HG03378 (cell line): Measurements from ENCODE around the gene TNK2.
"Not testable (repeated sequence)": the region's sequence is repeated elsewhere in the genome, so short reads cannot be mapped to it uniquely, and the experiment has no call there.

ENCODE experiments used
- ATAC-seq: cut with Tn5 transposase; IDR thresholded peaks from one replicate; pipeline ENCODE4 v1.9.1; 2021; ENCODE audit warnings: mild to moderate bottlenecking, moderate library complexity; ENCODE audit not compliant: unreplicated experiment

The TNK2 gene

DNA sequence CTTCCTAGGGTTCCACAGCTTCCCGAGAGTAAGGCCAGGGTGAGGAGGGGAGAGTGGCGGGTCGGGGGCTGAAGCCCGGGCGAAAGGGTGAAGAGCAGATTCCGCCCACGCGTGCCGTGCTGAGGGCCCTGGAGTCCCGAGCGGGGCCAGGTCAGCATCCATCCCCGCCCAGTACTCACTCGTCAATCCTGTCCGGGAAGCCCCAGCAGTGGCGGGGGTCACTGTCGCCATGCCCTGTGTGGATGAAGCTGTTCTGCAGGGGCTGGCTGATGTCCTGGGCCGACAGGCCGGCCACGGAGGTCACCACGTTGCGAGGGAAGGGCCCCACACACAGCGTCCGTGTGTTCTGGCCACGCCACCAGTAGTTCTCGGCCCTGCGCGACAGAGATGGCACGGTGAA is 36.3 kb downstream of the TNK2 start:
- ATAC-seq: no peak

DNA sequence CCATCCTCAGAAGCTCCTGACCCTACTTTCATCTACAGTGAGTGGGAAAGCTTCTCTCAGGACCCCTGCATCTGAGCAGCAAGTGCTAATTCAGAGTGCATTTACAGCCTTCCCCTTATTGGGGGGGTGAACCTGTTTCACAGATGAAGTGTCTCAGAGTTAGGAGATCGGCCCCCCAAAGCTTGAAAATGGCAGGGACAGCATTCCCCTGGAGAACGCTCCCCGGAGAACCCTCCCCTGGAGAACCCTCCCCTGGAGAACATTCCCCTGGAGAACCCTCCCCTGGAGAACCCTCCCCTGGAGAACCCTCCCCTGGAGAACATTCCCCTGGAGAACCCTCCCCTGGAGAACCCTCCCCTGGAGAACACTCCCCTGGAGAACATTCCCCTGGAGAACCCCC is 36.7 kb downstream of the TNK2 start:
- ATAC-seq: not testable (repeated sequence)

GRCh38 chr3:195870937-195871336 is 37.4 kb downstream of the TNK2 start:
- ATAC-seq: no peak

- ATAC-seq: no peak
Measured at GRCh38 chr3:195870442-195870841, 37.9 kb downstream of the TNK2 start.

- ATAC-seq: no peak
Measured at GRCh38 chr3:195869413-195870001, 38.8 kb downstream of the TNK2 start.

GRCh38 chr3:195868866-195869412 is 39.4 kb downstream of the TNK2 start:
- no peak for ATAC-seq

- no peak for ATAC-seq
Measured at GRCh38 chr3:195868336-195868865, 40.0 kb downstream of the TNK2 start.

DNA sequence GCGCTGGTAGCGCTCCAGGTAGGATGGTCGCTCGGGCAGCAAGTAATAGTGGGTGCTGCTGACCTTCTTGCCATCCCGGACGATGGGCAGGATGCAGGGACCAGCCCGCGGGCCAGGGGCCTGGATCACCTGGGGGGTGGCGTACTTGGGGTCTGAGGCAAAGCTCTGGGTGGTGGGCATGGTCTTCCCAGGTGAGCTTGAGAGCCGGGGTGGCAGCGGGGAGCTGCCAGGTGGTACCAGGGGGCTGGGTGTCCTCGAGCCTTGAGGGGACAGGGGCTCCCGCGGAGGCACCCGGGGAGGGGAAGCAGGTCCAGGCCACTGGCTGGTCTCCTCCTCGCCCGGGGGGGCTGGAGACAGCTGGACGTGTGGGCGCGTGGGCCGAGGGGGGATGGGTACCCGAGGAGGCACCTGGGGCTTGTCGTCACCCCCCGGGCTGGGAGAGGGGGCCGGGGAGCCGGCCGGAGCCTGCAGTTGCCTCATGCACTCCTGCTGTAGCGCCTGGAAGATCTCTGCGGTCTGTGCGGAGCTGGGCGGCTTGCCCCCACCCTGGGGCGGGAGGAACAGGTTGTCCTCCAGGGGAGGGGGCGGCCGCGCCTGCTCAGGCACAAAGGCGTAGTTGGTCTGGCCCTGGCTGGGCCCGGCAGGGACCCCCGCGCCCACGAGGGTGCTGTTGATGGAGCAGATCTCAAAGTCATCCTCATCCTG is 40.6 kb downstream of the TNK2 start:
- ATAC-seq: no peak

DNA sequence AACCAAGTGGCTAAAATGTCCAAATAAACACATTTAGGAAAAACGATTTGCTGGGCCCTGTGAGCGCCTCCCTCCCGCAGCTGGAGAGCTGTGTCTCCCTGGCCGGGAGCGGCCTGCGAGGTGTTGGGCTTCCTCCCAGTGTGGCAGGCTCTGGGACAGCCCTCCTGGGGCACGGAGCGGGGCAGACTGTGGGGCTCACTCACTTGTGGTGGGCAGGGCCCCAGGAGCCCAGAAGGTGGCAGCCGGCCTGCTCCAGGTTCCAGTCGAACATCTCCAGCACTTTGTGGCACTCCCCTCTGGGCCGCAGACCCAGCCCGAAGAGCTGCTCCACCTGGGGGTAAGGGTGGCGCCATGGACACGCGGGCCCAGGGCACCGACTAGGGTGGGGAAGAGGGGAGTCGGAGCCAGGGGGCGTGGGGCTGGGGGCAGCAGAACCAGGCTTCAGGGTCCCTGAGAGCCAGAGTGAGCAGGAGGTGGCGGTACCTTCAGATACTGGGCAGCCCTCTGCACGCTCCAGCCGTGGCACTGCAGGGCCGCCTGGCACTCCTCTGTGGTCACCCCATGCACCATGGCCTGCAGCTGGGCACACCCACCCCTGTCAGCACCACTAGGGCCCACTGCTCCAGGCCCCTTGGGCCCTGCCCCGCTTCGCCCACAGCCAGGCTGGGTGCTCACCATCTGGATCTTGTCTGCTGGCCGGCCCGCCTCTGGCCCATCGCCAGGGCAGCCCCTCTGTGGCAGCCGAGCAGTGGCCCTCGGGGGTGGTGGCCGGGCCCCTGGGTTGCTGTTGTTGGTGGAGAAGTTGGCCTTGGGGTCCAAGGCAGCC is 41.5 kb downstream of the TNK2 start:
- no peak for ATAC-seq

- ATAC-seq: no peak
Measured at GRCh38 chr3:195865752-195866151, 42.6 kb downstream of the TNK2 start.

DNA sequence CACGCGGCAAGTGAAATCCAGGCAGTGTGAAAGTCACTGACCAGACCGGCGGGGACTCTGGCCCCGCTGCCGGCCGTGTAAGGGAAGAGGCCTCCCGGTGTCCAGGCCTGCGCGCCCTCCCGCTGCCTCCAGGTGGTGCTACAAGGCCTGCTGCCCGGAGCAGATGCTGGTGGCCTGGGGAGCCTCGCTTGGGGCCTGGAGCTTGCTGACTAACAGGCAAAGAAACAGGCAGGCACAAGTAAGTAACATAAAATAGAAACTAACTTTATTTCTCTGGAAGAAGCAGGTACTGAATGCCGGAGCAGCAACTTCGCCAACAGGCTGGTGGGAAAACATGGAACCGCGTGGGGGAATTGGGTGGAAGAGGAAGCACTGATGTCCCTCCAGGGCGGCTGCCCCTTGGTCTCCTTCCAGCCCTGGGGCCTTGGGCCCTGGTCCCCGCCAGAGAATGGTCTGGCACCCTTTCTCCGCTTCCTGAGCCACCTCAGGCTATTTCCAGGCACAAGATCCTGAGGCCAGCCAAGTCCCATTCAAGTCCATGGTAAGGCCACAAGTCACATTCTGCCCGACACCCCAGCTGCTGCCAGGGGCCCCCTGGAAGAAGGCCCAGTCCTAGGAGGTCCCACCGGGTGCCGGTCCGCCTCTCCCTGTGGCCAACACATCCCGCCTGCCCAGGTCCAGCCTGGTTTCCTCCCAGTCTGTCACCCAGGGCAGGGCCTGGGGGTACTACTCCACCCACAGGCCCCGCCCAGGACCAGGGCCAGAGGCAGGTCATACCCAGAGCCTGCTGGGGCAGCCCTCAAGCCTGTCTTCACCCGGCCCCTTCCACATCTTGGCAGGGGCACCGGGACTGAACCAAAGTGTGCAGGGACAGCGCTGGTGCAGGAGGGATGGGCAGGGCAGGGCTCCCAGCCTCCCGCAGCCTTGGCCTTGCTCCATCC is 45.0 kb downstream of the TNK2 start:
- no peak for ATAC-seq

GRCh38 chr3:195862318-195862717 is 46.0 kb downstream of the TNK2 start:
- ATAC-seq: not testable (repeated sequence)

DNA sequence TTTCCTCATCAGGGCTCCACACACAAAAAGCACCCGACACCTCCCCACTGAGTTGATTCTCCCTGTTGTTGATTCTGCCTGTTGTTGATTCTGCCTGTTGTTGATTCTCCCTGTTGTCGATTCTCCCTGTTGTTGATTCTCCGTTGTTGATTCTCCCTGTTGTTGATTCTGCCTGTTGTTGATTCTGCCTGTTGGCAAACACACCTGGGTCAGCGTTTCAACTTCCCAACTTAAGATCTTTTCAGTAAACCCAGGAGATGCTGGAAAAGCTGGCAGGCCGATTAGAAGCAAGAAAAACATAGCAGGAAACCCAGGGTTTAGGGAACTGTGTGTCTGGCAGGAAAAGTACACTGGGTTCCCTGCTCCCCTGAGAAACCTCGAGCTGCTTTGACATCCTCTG is 47.9 kb downstream of the TNK2 start:
- no peak for ATAC-seq

GRCh38 chr3:195859846-195860411 is 48.4 kb downstream of the TNK2 start:
- ATAC-seq: no peak

GRCh38 chr3:195859061-195859845 is 49.1 kb downstream of the TNK2 start:
- ATAC-seq: no peak

DNA sequence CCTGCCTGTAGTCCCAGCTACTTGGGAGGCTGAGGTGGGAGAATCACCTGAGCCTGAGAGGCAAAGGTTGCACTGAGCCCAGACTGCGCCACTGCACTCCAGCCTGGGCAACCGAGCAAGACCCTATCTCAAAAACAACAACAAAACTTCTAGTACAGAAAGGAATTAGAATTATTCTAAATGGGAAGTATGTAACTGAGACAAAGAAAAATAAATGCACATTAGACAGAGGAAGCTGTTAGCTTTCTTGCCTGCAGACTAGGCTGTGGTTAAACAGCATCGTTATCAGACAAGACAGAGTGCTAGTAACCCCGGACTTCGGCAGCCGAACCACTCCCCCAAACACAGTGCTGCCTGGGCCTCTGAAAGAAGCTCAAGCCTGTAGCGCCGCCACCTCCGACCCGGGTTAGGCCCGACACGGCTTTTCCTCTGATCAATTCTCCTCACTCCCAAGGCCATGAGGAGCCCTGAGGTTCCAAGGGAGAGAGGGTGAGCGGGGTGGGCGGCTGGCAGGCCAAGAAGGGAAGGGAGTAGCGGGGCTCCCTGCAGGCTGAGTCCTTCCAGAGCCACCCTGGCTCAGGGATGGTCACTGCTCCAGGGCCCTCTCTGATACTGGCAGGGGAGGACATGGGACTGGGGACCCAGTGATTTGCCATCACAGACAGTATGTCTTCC is 51.8 kb downstream of the TNK2 start:
- no peak for ATAC-seq

DNA sequence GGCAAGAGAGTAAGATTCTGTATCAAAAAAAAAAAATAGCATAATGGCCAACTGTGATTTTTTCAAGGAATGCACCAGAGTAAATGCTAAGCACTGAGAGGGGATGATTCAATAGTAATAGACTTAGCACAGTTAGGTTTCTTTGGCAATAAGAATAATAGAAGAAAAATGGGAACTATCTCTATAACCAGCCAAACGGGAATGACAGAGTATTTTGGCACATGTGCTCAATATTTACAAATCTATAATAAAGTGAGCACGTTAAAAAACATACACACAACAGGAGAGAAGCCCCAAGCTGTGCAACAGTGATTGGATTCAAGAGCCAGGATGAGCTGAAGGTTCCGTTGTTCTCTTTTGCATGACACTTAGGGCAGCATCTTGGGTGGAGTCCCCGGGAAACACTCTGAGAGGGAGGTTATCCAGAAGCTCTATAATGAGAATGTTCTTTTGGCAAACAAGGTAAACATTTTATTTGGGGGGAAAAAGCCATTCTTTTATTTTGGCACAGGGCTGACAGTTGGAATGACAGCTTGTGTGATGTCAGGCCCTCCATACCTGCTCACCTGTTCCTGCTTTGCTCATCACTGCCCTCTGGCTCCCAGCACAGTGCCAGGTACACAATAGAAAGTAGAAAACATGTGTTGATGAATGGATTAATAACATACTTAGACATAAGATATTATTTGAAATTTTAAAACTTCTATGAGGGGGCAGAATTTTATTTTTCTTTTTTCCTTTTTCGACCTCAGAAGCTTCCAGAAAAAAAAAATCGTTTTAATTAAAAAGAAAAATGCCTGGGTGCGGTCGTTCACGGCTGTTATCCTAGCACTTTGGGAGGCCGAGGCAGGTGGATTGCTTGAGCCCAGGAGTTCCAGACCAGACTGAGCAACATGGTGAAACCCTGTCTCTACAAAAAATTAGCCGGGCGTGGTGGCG is 52.6 kb downstream of the TNK2 start:
- ATAC-seq: no peak
